Left lung (tissue), 10 donors: ENCODE results near the gene GLIS1. TPM values are rescaled to one million over a fixed set of nuclear protein-coding genes. Genes with fewer than 3 reads are reported as not detected.
A peak's percentile ranks its signal among the peaks of the same experiment; 100 is the strongest.

Experiments used
- ATAC-seq: fragments of 200-7000 bp; cut with Tn5 transposase; one replicate; pipeline ENCODE4 v1.9.1; 2020; ENCODE audit warnings: moderate library complexity
- DNase-seq, 4 donors: peaks; one replicate each; pipeline ENCODE4 v3.0.0-alpha.2; 2013 to 2020
- H3K27ac ChIP-seq, 2 donors: fragments of 200-600 bp; sonication (generic) in 1 of 2; one replicate each; pipeline versions ENCODE4 v1.5.0 to v1.8.0; 2020 to 2021
- H3K27me3 ChIP-seq, 2 donors: fragments of 200-600 bp; sonication (generic) in 1 of 2; one replicate each; pipeline versions ENCODE4 v1.5.0 to v1.8.0; 2020 to 2021
- H3K36me3 ChIP-seq, 2 donors: fragments of 200-600 bp; sonication (generic) in 1 of 2; one replicate each; pipeline versions ENCODE4 v1.5.0 to v1.8.0; 2020 to 2021
- H3K4me1 ChIP-seq, 2 donors: fragments of 200-600 bp; one replicate each; pipeline ENCODE4 v1.8.0; 2021
- H3K4me3 ChIP-seq, 2 donors: fragments of 200-600 bp; sonication (generic) in 1 of 2; one replicate each; pipeline versions ENCODE4 v1.5.0 to v1.8.0; 2020 to 2021; ENCODE audit warnings: mild to moderate bottlenecking in 1 of 2
- H3K9me3 ChIP-seq, 2 donors: fragments of 200-600 bp; sonication (generic) in 1 of 2; one replicate each; pipeline versions ENCODE4 v1.5.0 to v1.8.0; 2020 to 2021
- CTCF ChIP-seq, 2 donors: fragments of 200-600 bp; sonication (generic) in 1 of 2; IDR thresholded peaks; one replicate each; pipeline versions ENCODE4 v1.5.0 to v1.8.0; 2021; ENCODE audit warnings: antibody characterized with exemption in 2 of 2
- intact Hi-C, 2 donors: fragments of 100-400 bp; cut with DNase I; formaldehyde crosslinking; loops; one replicate each; pipeline versions ENCODE4 v1.11.2 to v1.14.2; 2022
- polyA plus RNA-seq, 6 donors: library from polyadenylated mRNA; unstranded; fragments of 120-200 nt; gene quantifications; one replicate each; pipeline ENCODE4 v1.2.1, GENCODE V29; 2013; ENCODE audit not compliant: insufficient read length in 6 of 6
- total RNA-seq, 2 donors: library from RNA; stranded (reverse); fragmentation: NEBNext Ultra II Directional; extraction: Animal tissue kit (Norgen Biotek cat#: 25700); gene quantifications; one replicate each; pipeline ENCODE4 v1.2.1, GENCODE V29; 2021
- donor health status: DM: no; HTN: yes; CAD: no.
- donor health status: DM: no; HTN: no; CAD: no.

Gene GLIS1
- total and polyA plus RNA-seq, 8 donors, result 0.06 to 0.16 (median 0.12) TPM; not detected in 4

GRCh38 chr1:53511933-53512806 lies 226.8 kb downstream of the GLIS1 start:
- peak; percentile 78 for ATAC-seq
- peak overlapping the region in 1 of 2 donors; percentile 8 for H3K27ac ChIP-seq
- no peak for TF ChIP-seq CTCF (IDR thresholded peaks at IDR 0.05)
- no peak overlapping the region for H3K4me3 ChIP-seq
- peak in 3 of 4 donors; percentile 43 to 75 (median 46) for DNase-seq
- H3K27me3 ChIP-seq, result peaks cover 0 to 12% of the 10 kb centered on the region in 2 donors
- intact Hi-C loops, result no loop called here
- H3K36me3 ChIP-seq, result no peaks in the 10 kb centered on the region
- H3K4me1 ChIP-seq, result no peaks in the 10 kb centered on the region
- H3K9me3 ChIP-seq, result no peaks in the 10 kb centered on the region

- no peak for ATAC-seq
- no peaks in the 10 kb centered on the region for H3K4me1 ChIP-seq
- peak in 1 of 4 donors; percentile 68 for DNase-seq
- H3K27me3 ChIP-seq, result peaks cover 0 to 12% of the 10 kb centered on the region in 2 donors
- no peak overlapping the region for H3K4me3 ChIP-seq
- no peak overlapping the region for H3K27ac ChIP-seq
- no peaks in the 10 kb centered on the region for H3K9me3 ChIP-seq
- TF ChIP-seq CTCF (IDR thresholded peaks at IDR 0.05), result no peak
- H3K36me3 ChIP-seq, result no peaks in the 10 kb centered on the region
- intact Hi-C loops, result no loop called here
Measured at GRCh38 chr1:53511323-53511932, 227.5 kb downstream of the GLIS1 start.

DNA sequence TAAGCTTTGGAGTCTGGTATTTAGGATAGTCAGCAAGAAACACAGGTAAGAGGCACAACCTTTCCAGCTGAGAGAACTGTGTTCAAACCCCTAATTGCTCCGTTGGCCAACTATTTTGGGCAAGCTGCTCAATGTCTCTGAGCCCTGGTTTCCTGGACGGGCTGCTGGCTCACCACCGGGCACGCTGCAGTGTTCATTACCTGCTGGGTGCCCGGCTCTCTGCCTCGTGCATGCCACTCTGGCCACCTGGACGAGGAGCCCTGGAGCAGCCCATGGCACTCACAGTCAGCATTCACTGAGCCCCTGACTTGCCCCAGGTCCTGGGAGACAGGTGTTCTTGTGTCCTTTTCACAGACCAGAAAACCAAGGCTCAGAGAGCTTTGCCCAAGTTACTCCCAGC lies 228.7 kb downstream of the GLIS1 start:
- peaks cover 0 to 12% of the 10 kb centered on the region in 2 donors for H3K27me3 ChIP-seq
- H3K9me3 ChIP-seq, result no peaks in the 10 kb centered on the region
- no peak overlapping the region for H3K27ac ChIP-seq
- H3K4me3 ChIP-seq, result no peak overlapping the region
- intact Hi-C loops, result no loop called here
- H3K36me3 ChIP-seq, result no peaks in the 10 kb centered on the region
- no peaks in the 10 kb centered on the region for H3K4me1 ChIP-seq
- TF ChIP-seq CTCF (IDR thresholded peaks at IDR 0.05), result no peak
- DNase-seq, result peak in 1 of 4 donors; percentile 70
- no peak for ATAC-seq

DNA sequence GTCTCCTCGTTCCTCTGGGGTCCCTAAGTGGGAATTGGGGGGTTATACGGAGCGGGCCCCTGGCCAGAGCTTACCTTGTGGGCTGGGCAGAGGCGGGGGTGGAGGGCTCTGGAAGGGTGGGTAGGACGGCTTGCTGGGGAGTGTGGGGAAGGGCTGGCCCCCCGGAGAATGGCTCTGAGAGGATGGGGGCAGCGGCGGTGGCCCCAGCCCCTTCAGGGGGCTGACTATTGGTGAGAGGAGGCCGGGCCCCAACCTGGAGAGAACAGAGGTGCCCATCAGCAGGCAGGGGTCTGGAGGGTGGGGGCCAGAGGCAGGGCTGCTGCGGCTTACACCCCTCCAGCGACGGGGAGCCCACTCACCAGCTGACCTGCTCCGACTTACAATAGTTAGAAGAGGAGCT lies 229.2 kb downstream of the GLIS1 start:
- intact Hi-C loops, result no loop called here
- Histone ChIP-seq H3K4me1 (no peaks in the 10 kb centered on the region), H3K4me3 (no peak overlapping the region), H3K27me3 (peaks cover 0 to 12% of the 10 kb centered on the region in 2 donors), H3K9me3 (no peaks in the 10 kb centered on the region), H3K36me3 (no peaks in the 10 kb centered on the region), H3K27ac (no peak overlapping the region)
- DNase-seq, result peak in 1 of 4 donors; percentile 55
- no peak for TF ChIP-seq CTCF (IDR thresholded peaks at IDR 0.05)
- ATAC-seq, result no peak

DNA sequence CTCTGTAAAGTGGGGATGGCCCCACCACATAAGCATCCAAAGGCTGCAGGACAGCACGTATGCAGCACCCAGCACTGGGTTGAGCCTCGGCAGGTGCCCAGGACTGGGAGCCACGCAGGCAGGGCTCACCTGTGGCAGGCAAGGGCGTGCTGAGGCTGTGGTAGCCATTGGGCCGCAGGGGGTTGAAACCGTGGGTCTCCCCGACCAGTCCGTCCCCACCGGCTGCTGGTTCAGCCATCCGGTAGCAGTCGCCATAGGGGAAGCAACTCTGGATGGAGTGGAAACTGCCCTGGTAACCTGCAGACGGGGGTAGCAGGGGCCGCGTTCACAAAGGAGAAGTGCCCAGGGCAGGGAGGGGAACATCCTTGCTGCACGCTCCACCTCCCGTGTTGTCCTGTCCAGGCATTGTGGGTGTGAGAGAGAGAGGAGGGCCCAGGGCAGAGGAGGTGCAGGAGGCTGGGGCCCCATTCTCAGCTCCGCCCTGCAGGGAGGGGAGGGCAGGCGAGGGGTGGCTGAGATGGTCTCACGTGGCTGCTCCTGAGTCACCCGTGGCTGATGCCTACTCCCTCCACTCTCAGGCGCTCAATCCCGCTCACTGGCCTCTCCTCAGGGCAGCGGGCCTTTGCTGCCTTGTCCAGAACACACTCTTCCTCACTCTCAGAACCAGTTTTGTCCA lies 229.8 kb downstream of the GLIS1 start:
- no peak for TF ChIP-seq CTCF (IDR thresholded peaks at IDR 0.05)
- intact Hi-C loops, result no loop called here
- no peak overlapping the region for H3K4me3 ChIP-seq
- H3K27me3 ChIP-seq, result peaks cover 0 to 12% of the 10 kb centered on the region in 2 donors
- H3K4me1 ChIP-seq, result no peaks in the 10 kb centered on the region
- H3K9me3 ChIP-seq, result no peaks in the 10 kb centered on the region
- H3K36me3 ChIP-seq, result no peaks in the 10 kb centered on the region
- ATAC-seq (peak; percentile 70), DNase-seq (peak in 2 of 4 donors; percentile 46 to 75)
- no peak overlapping the region for H3K27ac ChIP-seq
